HepG2 (cell line): ENCODE data around the gene REEP3. TPM values are rescaled to one million over a fixed set of nuclear protein-coding genes. Genes with fewer than 3 reads are reported as not detected.

ENCODE experiments used
- ARID5B ChIP-seq: IDR thresholded peaks from 2 replicates; pipeline ENCODE4 v1.4.0; 2020; ENCODE audit warnings: mild to moderate bottlenecking, missing genetic modification reagents
- FOXP4 ChIP-seq: sonication (generic); formaldehyde crosslinking; IDR thresholded peaks from 2 replicates; pipeline ENCODE4 v1.4.0; 2020; ENCODE audit warnings: missing genetic modification reagents
- SOX13 ChIP-seq, 3 experiments: fragments of 450-650 bp in 1 of 3; sonication (generic) in 1 of 3; formaldehyde crosslinking in 1 of 3; IDR thresholded peaks in 2 of 3; conservative IDR thresholded peaks in 1 of 3; 2 replicates each; pipeline versions ENCODE4 v1.5.0 to v1.6.1; 2016 to 2020; ENCODE audit warnings: antibody characterized with exemption in 1 of 3, mild to moderate bottlenecking in 1 of 3, missing compliant biosample characterization in 1 of 3, missing genetic modification reagents in 1 of 3, moderate library complexity in 1 of 3
- ZNF160 ChIP-seq: sonication (generic); formaldehyde crosslinking; IDR thresholded peaks from 2 replicates; pipeline ENCODE4 v1.8.0; 2022; ENCODE audit warnings: mild to moderate bottlenecking, inconsistent platforms, missing genetic modification reagents
- ZNF281 ChIP-seq: sonication (generic); formaldehyde crosslinking; IDR thresholded peaks from 2 replicates; pipeline ENCODE4 v1.4.0; 2020; ENCODE audit warnings: missing genetic modification reagents, borderline replicate concordance
- ZNF609 ChIP-seq: sonication (generic); formaldehyde crosslinking; IDR thresholded peaks from 2 replicates; pipeline ENCODE4 v1.4.0; 2020; ENCODE audit warnings: mild to moderate bottlenecking, missing genetic modification reagents, borderline replicate concordance
- polyA plus RNA-seq, 8 experiments: library from polyadenylated mRNA; depleted of rRNA in 3 of 8; stranded (reverse) in 7 of 8; unstranded in 1 of 8; fragments of >200 nt; fragmentation: Illumina TruSeq in 4 of 8; extraction: Trizol in 4 of 8; gene quantifications; 2 replicates each; pipeline versions ENCODE4 v1.2.1 to v1.2.3, GENCODE V29; 2011 to 2016; ENCODE audit warnings: low read depth in 4 of 8, missing spikeins in 1 of 8, mixed read lengths in 1 of 8; ENCODE audit not compliant: insufficient read depth in 1 of 8
- total RNA-seq, 5 experiments: library from RNA; depleted of rRNA; stranded (reverse); fragments of >200 nt; fragmentation: Illumina TruSeq; extraction: Trizol; gene quantifications; 2 replicates each; pipeline ENCODE4 v1.2.3, GENCODE V29; 2016; ENCODE audit warnings: low read depth in 1 of 5

Gene REEP3
- total and polyA plus RNA-seq, 2 of the 13 experiments (the other 11 are each of a cell fraction or from before 2014, with no cell fraction given): 7.1 to 31.4 TPM

- TF ChIP-seq FOXP4 (0 out of 2 replicates have a peak, but pooled peaks have one; percentile 36), ZNF281 (CRISPR knock-in tag) (peak; percentile 51; the same call in 1 of the 2 replicates), ZNF609 (CRISPR knock-in tag) (0 out of 2 replicates have a peak, but pooled peaks have one; percentile 20), SOX13 (IDR thresholded peaks at IDR 0.05) (no peak), SOX13 (CRISPR knock-in tag; conservative IDR thresholded peaks at IDR 0.05 in 1 of 2, IDR thresholded peaks at IDR 0.05 in 1 of 2) (peak in 1 of 2 experiments; percentile 29; a peak in 1 of 4 replicates), ARID5B (CRISPR knock-in tag) (peak; percentile 41; the same call in 1 of the 2 replicates), ZNF160 (CRISPR knock-in tag) (no peak)
These were observed 15.6 kb upstream of the REEP3 start (continued) for GRCh38 chr10:63505562-63505961.
